Left renal pelvis (tissue), 4 donors: Measurements from ENCODE around the gene DCHS2. TPM values are rescaled to one million over a fixed set of nuclear protein-coding genes. Genes with fewer than 3 reads are reported as not detected.

Experiments
- DNase-seq, 4 donors: peaks; one replicate each; pipeline ENCODE4 v3.0.0-alpha.2; 2013; ENCODE audit warnings: low read depth in 4 of 4, low spot score in 3 of 4
- polyA plus RNA-seq, 4 donors: library from polyadenylated mRNA; unstranded; fragments of 120-200 nt; gene quantifications; one replicate each; pipeline ENCODE4 v1.2.1, GENCODE V29; 2013; ENCODE audit not compliant: insufficient read length in 4 of 4

DCHS2 gene, protein sequence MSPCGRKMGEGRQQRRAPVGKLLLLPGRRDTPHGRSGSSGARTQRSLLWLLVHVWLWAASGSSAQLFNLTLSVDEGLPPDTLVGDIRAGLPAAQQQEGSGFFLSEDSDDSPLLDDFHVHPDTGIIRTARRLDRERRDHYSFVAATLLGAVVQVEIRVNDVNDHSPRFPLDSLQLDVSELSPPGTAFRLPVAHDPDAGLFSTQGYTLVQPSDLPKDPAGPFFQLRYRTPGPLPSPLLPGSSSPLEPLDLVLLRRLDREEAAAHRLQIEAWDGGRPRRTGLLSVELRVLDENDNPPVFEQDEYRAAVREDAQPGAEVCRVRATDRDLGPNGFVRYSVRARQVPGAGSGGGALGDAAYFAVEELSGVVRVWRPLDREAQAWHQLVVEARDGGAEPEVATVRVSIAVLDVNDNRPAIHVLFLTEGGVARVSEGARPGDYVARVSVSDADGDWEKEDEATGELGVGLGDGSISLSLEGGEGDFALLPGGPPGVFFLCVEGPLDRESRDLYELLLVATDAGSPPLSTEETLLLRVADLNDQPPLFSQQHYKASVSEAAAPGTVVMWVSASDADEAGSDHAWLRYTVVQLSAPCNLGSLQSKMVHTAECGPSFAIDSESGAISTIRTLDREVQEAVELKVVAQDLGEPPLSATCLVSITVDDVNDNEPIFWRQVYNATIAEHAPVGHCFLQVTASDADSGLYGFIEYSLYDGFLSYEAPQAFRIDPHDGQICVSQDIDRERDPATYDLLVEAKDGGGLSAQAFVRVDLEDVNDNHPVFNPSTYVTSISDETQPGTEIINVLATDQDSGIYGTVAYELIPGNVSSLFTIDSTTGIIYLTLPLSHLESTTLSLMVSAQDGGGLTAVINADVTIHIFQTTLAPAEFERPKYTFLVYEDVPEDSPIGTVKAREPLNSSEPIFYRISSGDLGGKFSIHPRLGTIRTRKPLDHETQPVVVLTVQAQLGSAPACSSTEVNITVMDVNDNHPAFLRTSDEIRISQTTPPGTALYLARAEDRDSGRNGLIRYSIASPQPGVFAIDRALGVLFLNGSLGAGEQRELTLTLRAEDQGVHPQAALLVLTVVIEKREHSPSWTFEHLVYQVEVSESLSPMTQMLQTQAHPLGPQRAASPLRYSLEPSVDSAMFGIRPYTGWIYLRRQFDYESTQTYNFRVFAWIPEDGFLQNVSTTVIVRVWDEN (N-terminal part only)
- 10 to 100 TPM in 1 of 4 donors, 1 to 10 TPM in 3; 6.3 to 26.0 (median 8.1) TPM for polyA plus RNA-seq

DNA sequence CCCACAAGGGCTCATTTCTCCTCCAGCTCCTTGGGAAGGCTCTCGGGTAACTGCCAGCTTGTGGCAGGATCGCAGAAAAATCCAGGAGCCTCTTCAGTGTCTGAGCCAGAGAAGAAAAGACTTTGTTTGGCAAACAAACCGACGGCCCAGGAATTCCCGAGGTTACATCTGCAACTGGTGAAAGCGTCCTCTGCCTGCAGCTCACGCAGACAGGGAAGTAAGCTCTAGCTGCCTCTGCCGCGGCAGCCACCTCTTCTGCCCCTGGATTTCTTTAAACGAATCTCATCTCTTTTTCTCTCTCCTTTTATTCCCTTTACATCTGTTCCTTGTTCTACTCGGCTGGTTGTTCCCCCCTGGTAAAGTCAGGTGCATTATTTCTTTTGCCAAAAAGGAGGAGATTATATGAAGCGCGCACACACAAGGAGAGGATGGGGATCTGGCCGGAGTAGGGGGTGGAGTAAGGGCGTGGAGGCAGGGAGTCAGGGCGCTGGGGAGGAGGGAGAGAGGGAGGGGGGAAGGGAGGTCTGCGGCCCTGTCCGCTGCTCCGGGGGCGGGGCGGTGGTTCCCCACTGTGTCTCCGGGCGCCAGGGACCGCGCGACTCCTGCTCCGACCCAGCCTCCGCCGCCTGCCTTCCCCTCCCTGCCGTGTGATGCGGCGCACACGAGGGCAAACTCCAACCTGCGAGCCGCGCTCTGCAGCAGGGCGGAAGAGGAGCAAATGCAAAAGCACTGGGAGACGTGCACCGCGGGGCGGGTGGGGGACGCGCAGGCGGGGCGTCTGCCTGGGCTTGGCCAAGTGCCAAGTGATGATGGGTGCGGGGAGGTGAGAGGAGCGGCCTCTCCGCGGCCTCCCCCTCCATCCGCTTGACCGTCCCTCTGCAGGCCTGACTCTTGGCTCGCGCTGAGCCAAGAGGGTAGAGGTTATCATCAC is at the start of gene DCHS2:
DCHS2 (minus strand) TSS at position 459 of the 931 bp plus-strand sequence; CDS start at position 15, 444 bp downstream.
- no peak for DNase-seq

DNA sequence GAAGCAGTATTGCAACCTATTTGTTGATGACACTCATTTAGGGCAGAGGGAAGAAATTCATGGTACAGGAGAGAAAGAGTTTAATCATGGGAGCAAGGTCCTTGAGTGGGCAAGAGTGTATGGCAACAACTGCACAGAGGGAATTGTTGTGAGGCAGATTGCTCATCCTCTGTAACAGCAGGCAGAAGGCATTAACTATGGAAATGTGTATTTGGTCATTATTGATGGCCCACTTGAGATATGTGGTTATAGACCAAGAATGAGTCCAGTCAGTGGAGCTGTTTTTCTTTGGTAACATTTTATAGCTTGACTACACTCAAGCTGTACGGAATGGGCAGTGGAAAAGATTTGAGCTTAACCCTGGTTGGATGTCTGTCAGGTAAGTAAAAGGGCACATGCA is 42.7 kb upstream of the DCHS2 start:
- no peak for DNase-seq

DNA sequence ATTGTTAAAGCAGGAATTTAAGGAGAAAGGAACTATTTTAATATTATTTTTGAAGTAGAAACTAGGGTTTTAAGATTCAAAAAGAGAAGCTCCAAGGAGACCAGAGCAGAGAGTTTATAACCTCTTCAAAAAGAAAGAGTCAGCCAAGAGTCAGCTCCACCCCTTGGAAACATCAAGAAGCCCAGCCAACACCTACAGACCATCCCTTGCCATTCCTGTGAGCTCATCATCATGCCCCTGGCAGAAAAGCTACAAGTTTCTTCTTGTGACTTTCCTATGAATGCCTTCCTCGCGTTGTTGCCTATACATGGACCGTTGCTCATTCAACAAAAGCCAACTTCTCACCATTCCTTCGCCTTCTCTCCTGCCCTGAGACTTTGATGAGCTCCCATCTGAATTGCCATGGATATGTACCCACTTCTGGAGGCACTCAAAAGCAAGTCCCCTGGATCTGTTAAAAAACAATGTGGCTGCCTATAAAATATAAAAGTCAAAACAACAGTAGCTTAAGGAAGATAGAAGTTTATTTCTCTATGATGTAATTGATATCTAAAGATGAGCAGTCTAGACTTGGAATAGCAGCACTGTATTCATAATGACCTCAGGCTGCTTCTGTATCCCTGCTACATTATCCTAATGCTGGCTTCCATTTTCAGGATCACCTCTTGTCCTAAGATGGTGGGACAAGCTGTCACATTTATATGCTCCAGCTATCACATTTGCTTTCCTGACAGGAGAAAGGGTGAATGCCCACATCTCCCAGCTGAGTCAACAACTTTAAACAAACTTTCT is 38.3 kb upstream of the DCHS2 start:
- no peak for DNase-seq

DNA sequence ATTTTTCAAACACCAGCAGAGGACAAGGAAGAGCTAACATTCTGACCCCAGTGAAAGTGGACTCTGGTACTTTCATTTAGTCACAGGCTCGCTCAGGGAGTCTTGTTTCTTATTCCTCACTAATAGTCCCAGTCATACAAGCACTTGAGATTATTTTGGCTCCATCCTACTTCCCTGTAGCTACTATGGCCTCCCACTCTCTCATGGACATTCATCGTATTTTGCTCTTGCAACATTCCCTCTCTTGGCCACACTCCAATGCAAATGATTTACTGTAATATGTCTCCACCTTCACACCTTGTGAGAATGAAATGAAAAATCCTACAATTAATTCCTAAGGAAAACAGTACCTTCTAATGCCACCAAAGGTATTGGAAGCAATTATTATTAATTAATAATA is 37.3 kb upstream of the DCHS2 start:
- no peak for DNase-seq

DNA sequence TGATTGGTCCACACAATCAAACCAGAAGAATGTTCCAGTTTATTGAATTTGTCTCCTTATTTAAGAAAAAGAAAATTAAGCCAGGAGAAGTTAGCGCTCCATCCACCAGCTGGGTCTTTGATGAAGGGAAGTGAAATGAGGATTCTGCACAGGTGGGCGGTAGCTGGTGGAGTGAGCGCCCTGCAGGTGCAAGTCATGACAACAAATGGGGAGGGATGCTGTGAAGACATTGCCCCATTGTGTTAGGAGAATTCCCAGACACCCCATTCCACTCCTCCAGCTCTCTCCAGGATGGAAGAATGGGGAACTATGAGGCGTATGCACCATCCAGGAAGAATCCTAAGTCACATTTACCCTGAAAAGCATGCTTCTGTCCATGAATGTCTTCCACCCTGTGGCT is 35.7 kb upstream of the DCHS2 start:
- DNase-seq = no peak

DNA sequence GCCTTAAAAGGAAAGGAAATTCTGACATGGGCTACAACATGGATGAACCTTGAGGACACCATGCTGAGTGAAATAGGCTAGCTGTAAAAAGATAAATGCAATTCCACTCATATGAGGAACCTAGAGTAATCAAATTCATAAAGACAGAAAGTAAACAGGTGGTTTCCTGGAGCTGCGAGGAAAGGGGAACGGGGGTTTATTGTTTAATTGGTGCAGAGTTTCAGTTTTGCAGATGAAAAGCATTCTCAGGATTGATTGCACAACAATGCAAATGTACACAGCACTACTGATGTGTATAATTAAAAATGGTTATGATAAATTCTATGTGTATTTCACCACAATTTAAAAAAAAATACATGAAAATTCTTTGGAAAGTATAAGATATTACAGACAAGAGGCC is 34.6 kb upstream of the DCHS2 start:
- no peak for DNase-seq

DNA sequence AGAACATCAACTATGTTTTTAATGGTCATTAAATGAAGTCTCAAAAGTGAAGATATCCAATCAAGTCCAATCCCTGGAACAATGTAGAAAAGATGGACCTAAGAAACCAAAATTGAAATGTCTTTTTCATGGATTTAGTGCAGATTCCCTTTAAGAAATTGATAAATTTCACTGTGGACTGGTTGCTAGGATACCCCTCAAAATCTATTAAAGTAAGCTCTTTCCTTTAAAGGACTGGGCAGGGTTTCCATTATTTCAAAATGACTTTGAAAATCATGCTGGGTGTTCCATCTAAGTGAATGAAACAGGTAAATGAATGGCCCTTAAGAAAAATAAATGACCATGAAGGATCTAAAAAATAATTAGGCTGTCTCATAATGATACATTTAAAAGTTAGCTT is 30.0 kb upstream of the DCHS2 start:
- DNase-seq = no peak

DNA sequence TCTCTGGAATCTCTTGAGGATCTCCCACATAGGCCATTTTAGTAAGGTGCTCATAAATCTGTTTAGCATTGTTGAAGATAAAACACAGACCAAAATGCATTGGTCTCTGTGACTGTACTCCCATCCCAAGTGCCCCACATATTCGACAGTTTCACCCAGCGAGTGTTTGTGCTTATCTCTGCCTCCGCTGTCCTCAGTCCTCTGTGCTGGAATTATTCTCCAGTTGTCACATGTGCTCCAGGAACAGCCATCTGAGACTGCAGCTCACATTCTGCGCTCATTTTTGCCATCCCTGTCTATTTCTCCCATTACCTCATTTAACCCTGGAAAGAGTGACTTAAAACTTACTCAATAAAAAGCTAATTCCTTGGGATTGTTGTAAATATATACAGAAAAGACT is 27.6 kb upstream of the DCHS2 start:
- DNase-seq = no peak

DNA sequence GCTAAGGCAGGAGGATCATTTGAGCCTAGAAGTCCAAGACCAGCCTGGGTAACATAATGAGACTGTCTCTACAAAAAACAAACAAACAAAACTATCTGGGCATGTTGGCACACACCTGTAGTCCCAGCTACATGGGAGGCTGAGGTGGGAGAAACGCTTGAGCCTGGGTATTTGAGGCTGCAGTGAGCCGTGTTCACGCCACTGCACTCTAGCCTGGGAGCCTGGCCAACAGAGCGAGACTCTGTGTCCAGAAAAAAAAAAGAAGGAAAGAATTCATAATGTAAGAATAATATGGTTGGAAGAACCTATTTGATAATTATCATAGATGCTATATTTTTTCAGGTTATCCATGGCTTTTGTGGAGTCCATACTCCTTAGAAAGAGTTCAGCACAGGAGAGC is 26.0 kb upstream of the DCHS2 start:
- DNase-seq = no peak

DNA sequence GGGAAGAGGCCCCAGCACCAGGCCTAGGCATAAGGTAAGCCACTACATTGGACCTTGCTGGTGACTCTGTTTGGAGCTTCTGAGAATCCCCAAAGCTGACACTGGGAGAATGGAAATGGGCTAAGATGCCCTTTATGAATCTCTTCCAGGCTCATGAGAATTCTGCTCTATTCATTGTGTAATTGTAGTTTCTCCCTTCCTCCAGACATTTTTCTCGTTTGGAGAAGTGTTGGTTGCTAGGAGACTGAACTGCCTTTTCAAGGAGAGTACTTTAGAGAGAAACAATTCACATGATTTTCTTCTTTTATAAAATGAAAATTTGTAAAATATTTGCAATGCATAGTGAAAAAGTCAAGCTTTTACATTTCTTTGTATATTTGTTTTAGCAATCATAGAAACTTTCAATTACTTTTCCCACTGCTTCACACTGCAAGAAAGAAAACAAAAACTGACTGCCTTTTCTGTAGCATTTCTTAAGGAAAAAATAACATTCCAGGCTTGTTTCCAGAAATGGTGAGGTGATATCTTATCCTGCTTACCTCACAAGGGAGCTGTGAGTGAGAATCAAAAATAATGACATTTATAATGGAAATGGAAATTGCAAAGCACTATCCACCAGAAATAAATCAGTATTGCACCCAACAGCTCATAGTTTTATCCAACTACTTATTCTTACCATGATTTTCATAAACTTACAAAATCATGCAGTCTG is 24.9 kb upstream of the DCHS2 start:
- DNase-seq = no peak

DNA sequence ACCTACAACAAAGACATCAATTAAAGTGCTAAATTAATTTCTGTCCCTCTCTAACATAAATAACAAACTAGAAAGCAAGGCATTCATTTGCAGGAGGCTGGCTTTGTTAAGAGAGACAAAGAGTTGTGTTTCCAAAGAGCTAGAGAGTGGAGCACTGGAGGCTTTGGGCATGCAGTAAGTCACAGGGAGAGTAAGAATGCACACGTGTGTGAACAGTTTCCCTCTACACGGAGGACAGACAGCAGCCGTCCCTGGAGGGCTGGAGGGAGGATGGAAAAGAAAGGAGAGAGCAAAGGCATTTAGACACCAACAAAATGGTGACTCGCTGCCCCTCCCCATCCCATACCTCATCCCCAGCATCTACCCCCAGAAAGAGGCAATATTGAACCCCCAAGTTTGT is 20.4 kb upstream of the DCHS2 start:
- no peak for DNase-seq

DNA sequence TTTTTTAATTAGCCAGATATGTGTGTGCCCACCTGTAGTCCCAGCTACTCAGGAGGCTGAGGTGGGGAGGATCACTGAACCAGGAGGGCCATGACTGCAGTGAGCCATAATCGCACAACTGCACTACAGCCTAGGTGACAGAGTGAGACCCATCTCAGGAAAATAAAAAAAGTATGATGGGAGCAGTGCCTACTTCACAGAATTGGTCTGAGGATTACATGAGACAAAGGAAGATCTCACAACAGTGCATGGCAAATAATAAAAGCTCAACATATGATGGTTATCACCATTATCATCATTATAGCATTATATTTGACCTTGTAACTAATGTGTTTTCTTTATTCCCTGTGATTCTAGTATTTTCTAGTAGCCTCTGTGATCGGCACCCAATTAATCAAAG is 19.9 kb upstream of the DCHS2 start:
- no peak for DNase-seq

DNA sequence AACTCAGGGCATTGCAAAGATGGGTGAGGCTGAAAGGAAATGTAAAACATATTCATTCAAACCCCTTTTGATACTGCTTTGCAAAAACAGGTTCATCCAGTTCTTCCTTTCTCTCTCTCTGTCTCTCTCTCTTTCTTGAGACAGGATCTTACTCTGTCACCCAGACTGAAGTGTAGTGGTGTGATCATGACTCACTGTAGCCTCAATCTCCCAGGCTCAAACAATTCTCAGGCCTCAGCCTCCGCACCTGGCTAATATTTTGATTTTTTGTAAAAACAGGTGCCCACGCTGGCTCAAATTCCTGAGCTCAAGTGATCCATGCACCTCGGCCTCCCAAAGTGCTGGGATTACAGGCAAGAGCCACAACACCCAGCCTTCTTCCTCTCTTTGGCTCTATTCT is 15.6 kb upstream of the DCHS2 start:
- DNase-seq = no peak

DNA sequence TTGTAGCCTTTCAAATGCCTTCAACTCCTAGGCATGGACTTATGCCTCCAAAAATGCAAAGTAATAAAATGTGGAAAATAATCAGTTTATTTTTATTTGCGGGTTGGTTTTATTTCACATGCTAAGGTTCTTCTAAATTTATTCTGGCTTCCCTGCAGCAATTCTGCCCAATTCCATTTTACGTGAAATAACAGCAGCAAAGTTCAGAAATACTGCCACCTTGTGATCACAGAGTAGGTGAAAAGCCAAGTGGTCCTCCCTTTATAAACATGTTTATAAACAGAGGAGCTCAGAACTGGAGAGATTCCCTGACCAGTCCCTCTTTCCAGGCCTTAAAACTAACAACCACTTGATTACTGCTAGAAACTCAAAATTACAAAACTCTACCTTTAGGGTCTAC is 14.7 kb upstream of the DCHS2 start:
- DNase-seq = no peak

DNA sequence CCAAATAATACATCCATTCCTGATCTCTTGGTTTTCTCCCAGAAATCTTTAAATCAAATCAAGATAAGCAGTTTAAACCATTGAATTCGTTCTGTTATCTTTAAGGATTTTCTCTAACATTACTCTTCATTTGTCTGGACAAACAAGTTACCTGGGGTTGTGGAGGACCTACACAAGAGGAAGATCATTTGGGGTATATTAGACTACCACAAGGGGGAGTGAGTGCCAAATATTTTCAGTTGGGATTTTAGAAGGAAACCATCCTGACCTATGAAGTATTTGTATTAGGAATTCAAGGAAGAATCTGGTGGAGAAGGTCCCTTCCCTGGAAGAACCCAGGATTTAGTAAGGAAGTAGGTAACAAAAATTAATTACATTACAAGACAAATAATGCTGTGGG is 12.0 kb upstream of the DCHS2 start:
- no peak for DNase-seq

DNA sequence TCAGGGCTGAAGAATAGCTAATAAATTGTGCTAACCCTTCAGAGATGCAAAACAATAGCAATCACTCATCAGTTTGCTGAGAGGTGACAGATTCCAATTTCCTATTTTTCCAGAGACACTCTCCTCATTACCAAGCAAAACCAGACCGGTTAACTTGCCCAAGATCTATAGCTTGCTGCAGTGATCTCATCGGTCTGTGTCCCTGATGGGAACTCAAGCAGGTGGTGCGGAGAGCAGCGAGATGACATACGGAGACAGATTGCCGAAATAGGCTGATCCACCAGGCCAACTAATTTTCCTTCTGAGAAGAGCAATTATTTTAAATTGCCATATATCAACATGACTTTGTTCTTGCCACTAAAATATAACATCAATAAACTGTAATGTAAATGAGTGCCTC is 10.5 kb upstream of the DCHS2 start:
- DNase-seq = no peak

DNA sequence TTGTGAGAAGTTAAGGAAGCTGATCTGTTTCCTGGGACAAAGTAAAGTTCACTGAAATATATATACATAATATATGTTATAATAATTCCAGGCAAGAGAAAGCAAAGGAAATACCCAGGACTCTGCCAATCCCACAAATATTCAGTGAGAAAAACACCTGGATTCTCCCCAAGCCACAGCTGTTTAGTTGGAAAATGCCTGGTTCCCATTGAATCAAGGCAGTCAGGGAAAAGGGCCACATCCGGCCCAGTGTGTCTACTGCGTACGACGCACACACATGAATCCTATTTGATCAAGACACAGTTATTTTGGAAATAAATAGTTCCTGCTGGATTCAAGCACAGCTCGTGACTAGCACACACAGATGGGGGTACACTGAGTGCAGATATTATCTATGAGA is 6.3 kb upstream of the DCHS2 start:
- no peak for DNase-seq

DNA sequence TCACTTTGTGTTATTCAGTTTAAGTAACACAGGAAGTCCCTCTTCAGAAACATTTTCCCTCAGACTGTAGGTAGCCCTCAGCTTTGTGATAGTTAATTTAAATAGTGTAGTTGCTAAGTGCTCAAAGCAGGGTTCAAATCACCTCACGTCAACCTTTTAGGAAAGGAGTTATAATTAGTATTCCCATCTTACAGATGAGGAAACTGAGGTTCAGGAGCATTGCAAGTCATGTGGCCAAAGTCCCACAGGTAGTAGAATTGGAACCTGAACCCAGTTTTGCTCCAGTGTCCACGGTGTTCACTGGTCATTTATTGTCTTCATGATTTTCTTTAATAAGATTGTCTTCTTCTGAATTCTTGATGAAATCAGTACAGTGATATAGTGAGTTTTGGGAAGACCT is 4.3 kb upstream of the DCHS2 start:
- no peak for DNase-seq

DNA sequence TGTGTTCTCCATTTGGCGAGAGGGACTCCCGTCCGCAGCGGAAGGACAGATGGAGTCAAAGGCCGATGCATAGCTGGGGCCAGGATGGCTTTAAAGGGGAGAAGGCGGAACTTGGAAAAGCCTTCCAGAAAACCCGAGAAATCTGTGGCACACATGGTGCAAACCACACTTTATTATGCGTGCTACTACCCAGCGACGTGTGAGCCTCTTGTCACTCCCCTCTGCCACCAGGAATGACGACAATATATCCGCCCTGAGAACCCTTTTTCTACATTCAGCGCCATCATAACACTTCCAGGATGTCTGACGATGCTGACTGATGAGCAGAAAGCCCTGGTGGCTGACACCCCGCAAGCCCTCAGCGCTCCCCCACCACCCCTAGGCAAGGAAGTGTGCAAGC is 689 bp upstream of the DCHS2 start:
- DNase-seq = no peak
